ENCODE measurements around the gene CA5A. TPM values are rescaled to one million over a fixed set of nuclear protein-coding genes. Genes with fewer than 3 reads are reported as not detected.

CA5A gene
- total RNA-seq, 1 donor from 2014 or later = not detected

DNA sequence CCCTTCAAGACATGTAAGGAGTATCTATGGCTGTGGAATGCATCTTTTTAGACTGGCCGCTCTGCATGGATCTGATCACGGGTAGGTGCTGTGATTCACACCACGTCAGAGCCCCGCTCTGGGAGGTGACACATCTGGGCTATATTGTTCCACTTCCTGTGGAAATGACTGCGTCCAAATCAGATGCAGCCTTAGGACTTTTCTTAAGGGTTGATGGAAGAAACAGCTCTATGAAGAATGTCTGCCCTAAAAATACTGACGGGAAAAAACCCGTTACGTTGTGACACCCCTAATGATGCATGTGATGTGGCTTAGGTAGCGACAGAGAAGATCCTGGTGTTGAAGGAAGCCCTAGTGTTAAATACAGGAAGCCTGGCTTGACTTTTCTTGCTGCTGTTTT lies 27.1 kb upstream of the CA5A start:
- DNase-seq (ENCODE audit: low read depth in 2 of 2) = peak; percentile 85 to 95

GRCh38 chr16:87961623-87962022 lies 25.3 kb upstream of the CA5A start:
- no peak for DNase-seq (ENCODE audit: low read depth in 2 of 2)

DNA sequence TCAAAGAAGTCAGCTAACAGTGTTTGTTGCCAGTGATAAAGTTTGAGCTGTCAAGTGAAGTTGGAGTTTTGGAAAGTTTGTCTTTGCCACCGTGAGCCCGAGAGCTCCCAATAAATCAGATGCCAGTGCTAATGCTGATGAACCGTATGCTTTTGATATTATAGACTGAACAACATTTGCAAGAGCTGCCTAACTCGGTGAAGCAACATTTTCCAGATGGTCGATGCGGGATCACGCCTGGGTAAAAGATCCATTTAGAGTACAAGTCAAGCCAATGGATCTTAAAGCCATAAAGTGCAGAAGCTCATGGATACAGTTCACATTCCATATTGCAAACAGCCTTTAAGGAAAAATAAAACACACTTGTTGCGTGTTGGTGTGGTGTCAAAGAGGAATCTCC lies 24.5 kb upstream of the CA5A start:
- DNase-seq (ENCODE audit: low read depth in 2 of 2) = no peak

GRCh38 chr16:87960296-87960695 lies 24.0 kb upstream of the CA5A start:
- no peak for DNase-seq (ENCODE audit: low read depth in 2 of 2)

GRCh38 chr16:87959391-87959990 lies 23.2 kb upstream of the CA5A start:
- no peak for DNase-seq (ENCODE audit: low read depth in 2 of 2)

- DNase-seq (ENCODE audit: low read depth in 2 of 2) = no peak
These were observed 22.3 kb upstream of the CA5A start for GRCh38 chr16:87958632-87959031.

DNA sequence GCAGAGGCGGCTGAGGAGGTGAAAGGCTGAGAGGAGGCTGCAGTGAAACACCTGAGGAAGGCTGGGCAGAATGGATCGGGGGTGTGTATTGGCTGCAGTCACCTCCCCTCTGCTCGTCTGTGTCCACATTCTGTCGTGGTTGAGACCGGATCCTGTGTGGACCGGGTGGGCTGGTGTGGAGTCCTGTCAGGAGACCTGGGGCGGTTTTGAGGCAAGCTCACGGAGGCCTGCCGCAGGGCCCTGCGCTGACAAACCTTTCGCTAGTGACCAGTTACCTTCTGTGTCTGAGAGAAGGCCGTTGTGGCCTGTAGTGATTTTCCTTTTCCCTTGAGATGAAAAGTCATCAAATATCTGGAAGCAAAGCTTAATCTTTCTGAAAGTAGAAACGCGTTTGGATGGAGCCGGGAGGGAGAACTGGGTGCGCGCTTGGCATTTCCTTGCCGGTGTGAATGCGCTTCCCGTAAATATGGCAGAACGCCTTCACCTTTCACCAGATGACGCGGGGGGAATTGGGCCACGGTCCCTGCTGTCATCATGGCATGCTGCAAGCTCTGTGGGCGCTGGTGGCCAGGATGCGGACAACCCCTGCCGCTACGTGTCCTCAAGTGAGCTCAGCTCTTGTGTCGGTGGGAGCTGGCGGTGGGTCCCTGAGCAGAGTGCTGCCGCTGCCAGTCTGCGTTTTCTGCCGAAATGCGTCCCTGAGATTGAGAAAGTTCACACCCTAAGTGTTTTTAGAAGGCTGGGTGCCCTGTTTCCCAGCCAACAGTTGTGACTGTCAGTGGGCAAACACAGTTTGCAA lies 21.2 kb upstream of the CA5A start:
- DNase-seq (ENCODE audit: low read depth in 2 of 2) = no peak

DNA sequence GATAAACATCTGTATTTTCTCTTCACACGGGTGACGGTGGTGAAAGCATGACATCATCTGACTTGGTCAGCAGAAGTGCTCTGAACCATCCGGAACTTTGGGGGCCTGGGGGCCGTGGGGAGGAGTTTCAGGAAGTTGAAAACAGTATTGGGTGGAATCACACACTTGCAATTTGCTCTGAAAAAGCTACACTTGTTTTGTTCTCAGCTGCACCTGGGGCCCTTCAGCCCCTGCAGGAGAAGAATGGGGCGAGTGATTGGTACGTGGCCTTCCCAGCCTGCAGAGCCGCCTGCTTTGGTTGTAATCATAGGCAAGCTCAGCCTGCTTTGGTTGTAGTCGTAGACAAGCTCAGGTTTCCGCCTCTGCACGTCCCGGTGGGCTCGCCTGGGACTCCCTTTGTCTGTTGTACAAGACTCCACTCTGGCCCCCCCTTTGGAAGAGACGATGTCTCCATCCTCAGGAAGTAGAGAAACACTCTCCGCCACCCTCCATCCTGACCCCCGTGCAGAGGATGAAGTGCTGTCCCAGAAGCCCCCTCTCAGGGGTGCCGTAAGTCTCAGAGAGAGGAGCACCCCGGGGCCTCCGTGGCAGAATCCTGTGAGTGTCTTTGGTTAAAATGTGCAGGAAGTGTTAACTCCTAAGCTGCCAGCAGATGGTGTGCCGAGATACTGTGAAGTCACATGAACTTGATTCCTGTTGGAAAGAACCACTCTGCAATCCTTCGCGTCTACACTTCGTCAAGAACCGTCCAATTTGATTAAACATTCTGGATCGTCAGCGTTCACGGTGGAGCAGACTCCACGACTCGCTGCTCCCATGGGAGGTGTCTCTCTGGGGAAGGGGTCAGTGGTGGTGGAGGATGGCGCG lies 20.3 kb upstream of the CA5A start:
- peak; percentile 71 to 83 for DNase-seq (ENCODE audit: low read depth in 2 of 2)

DNA sequence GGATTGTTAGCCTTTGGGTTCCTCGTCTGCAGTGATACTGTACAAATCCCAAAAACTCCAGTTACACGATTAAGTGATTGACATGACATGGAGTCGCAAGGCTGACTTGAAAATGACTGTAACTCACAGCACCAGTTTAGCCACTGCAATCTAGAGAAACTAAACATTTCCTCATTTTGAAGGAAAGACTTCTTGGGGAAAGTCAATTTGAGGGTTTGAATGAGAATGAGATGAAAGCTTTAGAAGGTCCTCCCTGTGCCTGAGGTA lies 19.7 kb upstream of the CA5A start:
- DNase-seq (ENCODE audit: low read depth in 2 of 2) = no peak

DNA sequence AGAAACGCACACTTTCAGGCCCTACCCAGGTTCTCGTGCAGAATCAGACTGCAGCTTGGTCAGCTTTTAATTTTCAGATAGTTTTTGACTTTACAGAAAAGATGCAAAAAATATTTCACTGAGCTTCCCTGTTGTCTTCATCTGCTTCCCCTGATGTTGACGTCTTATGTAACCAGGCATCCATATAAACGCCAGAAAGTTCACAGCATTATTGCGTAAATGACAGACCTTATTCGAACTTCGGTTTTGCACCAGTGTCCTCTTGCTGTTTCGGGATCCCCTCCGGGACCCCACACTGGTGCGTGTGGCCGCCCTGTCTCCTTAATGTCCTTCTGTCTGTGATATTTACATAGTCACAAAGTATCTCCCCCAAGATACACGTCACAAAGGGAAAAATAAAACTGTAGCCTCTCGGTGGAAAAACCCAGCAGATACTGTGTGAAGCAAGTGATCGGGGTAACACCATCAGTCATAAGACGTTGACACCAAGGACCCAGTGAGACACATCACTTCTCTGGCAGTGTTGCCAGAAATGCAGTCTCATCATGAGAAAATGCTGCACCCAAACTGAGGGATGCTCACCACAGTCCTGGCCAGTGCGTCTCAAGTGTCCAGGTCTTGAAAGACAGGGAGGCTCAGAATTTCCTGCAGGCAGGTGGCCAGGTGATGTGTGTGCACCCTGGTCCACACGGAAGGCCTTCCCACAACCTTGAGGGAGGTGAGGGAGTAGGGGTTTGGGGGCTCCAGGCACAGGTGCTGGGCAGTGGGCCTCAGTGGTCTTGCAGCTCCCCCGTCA lies 19.2 kb upstream of the CA5A start:
- DNase-seq (ENCODE audit: low read depth in 2 of 2) = no peak

GRCh38 chr16:87954826-87955225 lies 18.5 kb upstream of the CA5A start:
- DNase-seq (ENCODE audit: low read depth in 2 of 2) = no peak

GRCh38 chr16:87954361-87954760 lies 18.0 kb upstream of the CA5A start:
- DNase-seq (ENCODE audit: low read depth in 2 of 2) = no peak

DNA sequence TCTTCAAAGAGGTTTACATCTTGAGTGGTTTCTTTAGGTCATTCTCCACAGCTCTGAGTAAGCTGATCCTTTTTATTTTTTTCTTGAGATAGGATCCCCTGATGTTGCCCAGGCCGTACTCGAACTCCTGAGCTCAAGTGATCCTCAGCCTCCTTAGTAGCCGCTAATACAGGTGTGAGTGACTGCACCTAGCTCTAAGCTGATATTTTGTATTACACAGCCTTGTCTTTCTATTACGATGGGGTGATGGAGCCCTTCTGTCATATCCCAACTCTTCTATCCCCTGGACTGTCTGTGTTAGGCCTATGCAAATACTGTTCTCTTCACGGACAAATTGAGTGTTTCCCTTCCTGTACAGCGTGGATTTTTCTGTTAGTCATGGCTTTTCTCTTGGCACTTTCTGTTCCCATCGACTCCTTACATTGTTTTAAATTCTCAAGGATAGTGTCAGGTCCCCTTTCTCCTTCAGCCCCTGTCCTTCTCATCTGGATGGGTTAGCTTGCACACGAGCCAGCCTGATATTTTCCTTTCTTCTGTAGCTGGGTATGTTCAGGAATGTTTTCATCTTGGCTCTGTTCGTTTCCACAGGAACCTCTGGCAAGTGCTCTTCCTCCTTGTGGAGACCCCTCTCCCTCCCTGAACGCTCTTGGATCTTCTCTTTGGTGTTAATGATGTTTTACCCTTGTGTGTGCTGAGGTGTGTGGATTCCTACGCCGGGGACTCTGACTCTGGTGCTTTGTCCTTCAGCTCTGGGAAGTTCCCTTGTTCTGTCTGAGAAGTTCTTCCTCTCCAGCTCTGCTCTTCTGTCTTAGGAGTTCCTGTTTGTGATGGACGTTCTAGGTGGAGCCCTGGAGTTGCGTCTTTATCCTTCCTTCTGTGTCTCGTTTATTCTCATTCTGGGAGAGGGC lies 17.2 kb upstream of the CA5A start:
- DNase-seq (ENCODE audit: low read depth in 2 of 2) = peak in 1 of 2 donors; percentile 81

DNA sequence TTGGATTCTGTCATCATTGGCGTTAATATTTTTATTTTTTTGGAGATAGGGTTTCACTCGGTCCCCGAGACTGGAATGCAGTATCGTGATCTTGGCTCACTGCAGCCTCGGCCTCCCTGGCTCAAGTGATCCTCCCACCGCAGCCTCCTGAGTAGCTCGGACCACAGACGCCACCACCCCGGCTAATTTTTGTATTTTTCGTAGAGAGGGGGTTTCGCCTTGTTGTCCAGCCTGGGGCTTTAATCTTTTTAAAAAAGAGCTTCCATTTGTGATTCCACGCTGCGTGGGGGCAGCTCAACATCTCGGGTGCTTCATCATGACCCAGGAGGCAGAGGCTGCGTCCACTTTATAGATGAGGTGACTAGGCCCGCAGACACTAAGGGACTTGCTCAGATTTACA lies 16.4 kb upstream of the CA5A start:
- DNase-seq (ENCODE audit: low read depth in 2 of 2) = no peak

- peak; percentile 31 for DNase-seq (ENCODE audit: low read depth in 2 of 2)
These were observed 15.5 kb upstream of the CA5A start for GRCh38 chr16:87951552-87952538.

- peak; percentile 98 to 99 for DNase-seq (ENCODE audit: low read depth in 2 of 2)
These were observed 14.6 kb upstream of the CA5A start, which contains the start of gene BANP for GRCh38 chr16:87950765-87951551. TSS of gene BANP (plus strand) at chr16:87951434. CDS start at chr16:87975116, 23,682 bp downstream.

DNA sequence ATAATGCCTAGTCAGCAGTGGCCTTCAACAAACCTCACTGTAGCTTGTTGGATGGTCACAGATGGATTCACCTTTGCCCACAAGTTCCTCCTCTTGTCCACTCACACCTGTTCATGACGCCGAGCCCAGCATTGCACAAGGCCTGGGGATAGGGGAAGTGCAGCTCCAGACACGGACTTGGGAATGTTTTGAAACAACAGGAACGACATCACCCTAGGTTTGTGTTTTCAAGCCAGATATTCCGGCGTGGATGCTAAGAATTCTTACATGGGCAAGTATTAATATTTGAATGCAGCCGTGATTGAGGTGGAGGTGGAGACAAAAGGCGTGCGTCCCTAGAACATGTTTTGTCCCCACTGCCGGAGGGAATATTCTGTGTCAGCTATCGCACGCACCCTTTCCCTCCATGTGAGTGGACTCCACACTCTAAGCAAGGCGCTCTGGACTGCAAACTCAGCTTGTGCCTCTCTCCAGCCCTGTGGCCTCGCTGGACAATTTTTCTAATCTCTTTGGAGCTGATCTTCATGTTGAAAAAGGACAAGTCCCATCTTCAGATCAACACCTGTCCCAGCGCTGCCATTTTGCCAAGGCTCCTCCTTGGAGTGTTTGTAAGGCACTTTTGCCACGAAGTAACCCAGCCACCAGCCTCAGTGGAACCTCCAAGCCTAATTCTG lies 12.9 kb upstream of the CA5A start:
- no peak for DNase-seq (ENCODE audit: low read depth in 2 of 2)

GRCh38 chr16:87948735-87949070 lies 12.4 kb upstream of the CA5A start:
- no peak for DNase-seq (ENCODE audit: low read depth in 2 of 2)

Measured in lung microvascular endothelial cell (primary cell).